ENCODE data around the gene DNAJB2. TPM values are rescaled to one million over a fixed set of nuclear protein-coding genes. Genes with fewer than 3 reads are reported as not detected.

Gene DNAJB2
- total and polyA plus RNA-seq, 2 donors (not counting 3 experiments of a cell fraction or from before 2014, with no cell fraction given): 30.4 to 35.0 TPM

DNA sequence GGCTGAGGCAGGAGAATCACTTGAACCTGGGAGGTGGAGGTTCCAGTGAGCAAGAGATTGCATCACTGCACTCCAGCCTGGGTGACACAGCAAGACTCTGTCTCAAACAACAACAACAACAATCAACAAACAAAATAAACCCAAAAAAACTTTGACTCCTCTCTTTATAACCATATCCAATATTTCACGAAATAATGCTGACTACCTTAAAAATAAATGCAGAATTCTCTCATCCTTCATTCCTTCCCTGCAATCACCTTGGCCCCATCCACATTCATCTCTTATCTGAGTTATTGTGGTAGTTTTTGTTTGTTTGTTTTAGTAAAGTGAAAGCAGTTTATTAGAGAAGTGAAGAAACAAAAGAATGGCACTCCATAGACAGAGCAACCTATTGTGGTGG is 26.9 kb downstream of the DNAJB2 start:
- H4K20me1 ChIP-seq (replicated peaks; ENCODE audit: control insufficient read depth, extremely low read depth, insufficient read depth, low read length): no peaks in the 10 kb centered on the region
- intact Hi-C loops (cut with micrococcal nuclease): no loop called here
- H2AFZ ChIP-seq (ENCODE audit: low read depth, low read length): no peak overlapping the region
- H3K27ac ChIP-seq (ENCODE audit: insufficient read depth, low read depth, low read length): no peak overlapping the region
- H3K4me1 ChIP-seq (ENCODE audit: control insufficient read depth, extremely low read depth, insufficient read depth, low read length): no peaks in the 10 kb centered on the region
- H3K4me3 ChIP-seq (replicated peaks in 1 of 3; ENCODE audit: insufficient read depth in 1 of 3, low read depth in 1 of 3, low read length in 3 of 3): no peak overlapping the region
- dilution Hi-C loops (cut with MboI; ENCODE audit: extremely low pct_ligation_motif_present, low sequenced_read_pairs): no loop called here
- FAIRE-seq: no peak
- no peaks in the 10 kb centered on the region for H3K9me1 ChIP-seq (replicated peaks; ENCODE audit: control insufficient read depth, extremely low read depth, insufficient read depth, low read length)
- TF ChIP-seq JUN (IDR thresholded peaks at IDR 0.05; ENCODE audit: borderline replicate concordance, insufficient read depth, insufficient read length, low read depth) (no peak), EZH2 (IDR thresholded peaks at IDR 0.05; ENCODE audit: borderline replicate concordance, low read depth, low read length, severe bottlenecking) (no peak)
- no peak for DNase-seq (ENCODE audit: low read depth, low spot score)
- peaks cover 20 to 21% of the 10 kb centered on the region in 2 experiments for H3K27me3 ChIP-seq (ENCODE audit: control insufficient read depth in 2 of 2, insufficient read depth in 2 of 2, low read length in 2 of 2)
- no TSS peak for BruUV-seq (replicated peaks)
- CTCF ChIA-PET: interaction anchor here (0.7 to 1.1 kb wide), 2 partner anchors 11 to 276 kb away, joined by 3 read pairs; no protein-coding TSS in a partner anchor
- H3K9me3 ChIP-seq (replicated peaks; ENCODE audit: control insufficient read depth, insufficient read depth, low read length): no peaks in the 10 kb centered on the region
- no peaks in the 10 kb centered on the region for H3K79me2 ChIP-seq (ENCODE audit: control insufficient read depth, insufficient read depth, low read length)
- no peaks in the 10 kb centered on the region for H3K36me3 ChIP-seq (ENCODE audit: control insufficient read depth in 2 of 2, extremely low read depth in 1 of 2, insufficient read depth in 2 of 2, low read length in 2 of 2)
- POLR2A ChIA-PET: no interaction called here
- no peak overlapping the region for H3K4me2 ChIP-seq (ENCODE audit: insufficient read depth, low read length)
- H3K9ac ChIP-seq (replicated peaks; ENCODE audit: extremely low read depth, insufficient read depth, low read length): no peak overlapping the region

- intact Hi-C loops (cut with micrococcal nuclease) (no loop called here), dilution Hi-C loops (cut with MboI; ENCODE audit: extremely low pct_ligation_motif_present, low sequenced_read_pairs) (no loop called here)
- H3K79me2 ChIP-seq (ENCODE audit: control insufficient read depth, insufficient read depth, low read length): no peaks in the 10 kb centered on the region
- no peaks in the 10 kb centered on the region for H3K4me1 ChIP-seq (ENCODE audit: control insufficient read depth, extremely low read depth, insufficient read depth, low read length)
- POLR2A ChIA-PET: no interaction called here
- no peaks in the 10 kb centered on the region for H4K20me1 ChIP-seq (replicated peaks; ENCODE audit: control insufficient read depth, extremely low read depth, insufficient read depth, low read length)
- no peaks in the 10 kb centered on the region for H3K36me3 ChIP-seq (ENCODE audit: control insufficient read depth in 2 of 2, extremely low read depth in 1 of 2, insufficient read depth in 2 of 2, low read length in 2 of 2)
- H3K27ac ChIP-seq (ENCODE audit: insufficient read depth, low read depth, low read length): no peak overlapping the region
- no peak overlapping the region for H2AFZ ChIP-seq (ENCODE audit: low read depth, low read length)
- TF ChIP-seq POLR2A (IDR thresholded peaks at IDR 0.05; ENCODE audit: low read depth, low read length) (no peak), FOS (IDR thresholded peaks at IDR 0.05; ENCODE audit: borderline replicate concordance, insufficient read depth, low read length) (peak; percentile 42), EZH2 (IDR thresholded peaks at IDR 0.05; ENCODE audit: borderline replicate concordance, low read depth, low read length, severe bottlenecking) (peak; percentile 14)
- TF ChIP-seq, protein P1, sequence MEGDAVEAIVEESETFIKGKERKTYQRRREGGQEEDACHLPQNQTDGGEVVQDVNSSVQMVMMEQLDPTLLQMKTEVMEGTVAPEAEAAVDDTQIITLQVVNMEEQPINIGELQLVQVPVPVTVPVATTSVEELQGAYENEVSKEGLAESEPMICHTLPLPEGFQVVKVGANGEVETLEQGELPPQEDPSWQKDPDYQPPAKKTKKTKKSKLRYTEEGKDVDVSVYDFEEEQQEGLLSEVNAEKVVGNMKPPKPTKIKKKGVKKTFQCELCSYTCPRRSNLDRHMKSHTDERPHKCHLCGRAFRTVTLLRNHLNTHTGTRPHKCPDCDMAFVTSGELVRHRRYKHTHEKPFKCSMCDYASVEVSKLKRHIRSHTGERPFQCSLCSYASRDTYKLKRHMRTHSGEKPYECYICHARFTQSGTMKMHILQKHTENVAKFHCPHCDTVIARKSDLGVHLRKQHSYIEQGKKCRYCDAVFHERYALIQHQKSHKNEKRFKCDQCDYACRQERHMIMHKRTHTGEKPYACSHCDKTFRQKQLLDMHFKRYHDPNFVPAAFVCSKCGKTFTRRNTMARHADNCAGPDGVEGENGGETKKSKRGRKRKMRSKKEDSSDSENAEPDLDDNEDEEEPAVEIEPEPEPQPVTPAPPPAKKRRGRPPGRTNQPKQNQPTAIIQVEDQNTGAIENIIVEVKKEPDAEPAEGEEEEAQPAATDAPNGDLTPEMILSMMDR (IDR thresholded peaks at IDR 0.05; ENCODE audit: extremely low read depth in 1 of 2, insufficient read depth in 1 of 2, low read depth in 1 of 2, low read length in 2 of 2): no peak
- FAIRE-seq (peak; percentile 38), DNase-seq (ENCODE audit: low read depth, low spot score) (peak; percentile 38)
- no peak overlapping the region for H3K4me3 ChIP-seq (replicated peaks in 1 of 3; ENCODE audit: insufficient read depth in 1 of 3, low read depth in 1 of 3, low read length in 3 of 3)
- H3K9ac ChIP-seq (replicated peaks; ENCODE audit: extremely low read depth, insufficient read depth, low read length): no peak overlapping the region
- H3K4me2 ChIP-seq (ENCODE audit: insufficient read depth, low read length): no peak overlapping the region
- H3K9me1 ChIP-seq (replicated peaks; ENCODE audit: control insufficient read depth, extremely low read depth, insufficient read depth, low read length): no peaks in the 10 kb centered on the region
- peaks cover 17 to 18% of the 10 kb centered on the region in 2 experiments for H3K27me3 ChIP-seq (ENCODE audit: control insufficient read depth in 2 of 2, insufficient read depth in 2 of 2, low read length in 2 of 2)
- no TSS peak for BruUV-seq (replicated peaks)
- H3K9me3 ChIP-seq (replicated peaks; ENCODE audit: control insufficient read depth, insufficient read depth, low read length): no peaks in the 10 kb centered on the region
- CTCF ChIA-PET: interaction anchor here (0.7 to 1.7 kb wide), 2 partner anchors 9 to 13 kb away, joined by 3 to 9 read pairs; no protein-coding TSS in a partner anchor
Observed at GRCh38 chr2:219308142-219309101, 29.3 kb downstream of the DNAJB2 start.

Data from endothelial cell of umbilical vein (primary cell).